Cardiac fibroblast (primary cell): ENCODE measurements around the gene SPPL3.

ENCODE experiments used
- DNase-seq, 2 donors: peaks; one replicate each; pipeline versions ENCODE4 v3.0.0 to v3.0.0-alpha.2; 2010; ENCODE audit warnings: low read depth in 2 of 2
- H3K4me3 ChIP-seq, 2 donors: replicated peaks in 1 of 2; 1 replicate in 1 of 2; 2 replicates in 1 of 2; pipeline ENCODE4 v1.5.1; 2011; ENCODE audit warnings: low read depth in 2 of 2, low read length in 2 of 2, mild to moderate bottlenecking in 2 of 2, moderate library complexity in 1 of 2
- CTCF ChIP-seq: IDR thresholded peaks from one replicate; pipeline ENCODE4 v1.5.1; 2011; ENCODE audit warnings: low read depth, mild to moderate bottlenecking, low read length, inconsistent platforms

The SPPL3 gene

GRCh38 chr12:120846721-120847120, 57.4 kb downstream of the SPPL3 start:
- TF ChIP-seq CTCF, result no peak
- H3K4me3 ChIP-seq, result no peak overlapping the region
- peak in 1 of 2 donors; percentile 46 for DNase-seq

- H3K4me3 ChIP-seq, result no peak overlapping the region
- no peak for DNase-seq
- TF ChIP-seq CTCF, result no peak
Measured at GRCh38 chr12:120845696-120846095, 58.5 kb downstream of the SPPL3 start.

DNA sequence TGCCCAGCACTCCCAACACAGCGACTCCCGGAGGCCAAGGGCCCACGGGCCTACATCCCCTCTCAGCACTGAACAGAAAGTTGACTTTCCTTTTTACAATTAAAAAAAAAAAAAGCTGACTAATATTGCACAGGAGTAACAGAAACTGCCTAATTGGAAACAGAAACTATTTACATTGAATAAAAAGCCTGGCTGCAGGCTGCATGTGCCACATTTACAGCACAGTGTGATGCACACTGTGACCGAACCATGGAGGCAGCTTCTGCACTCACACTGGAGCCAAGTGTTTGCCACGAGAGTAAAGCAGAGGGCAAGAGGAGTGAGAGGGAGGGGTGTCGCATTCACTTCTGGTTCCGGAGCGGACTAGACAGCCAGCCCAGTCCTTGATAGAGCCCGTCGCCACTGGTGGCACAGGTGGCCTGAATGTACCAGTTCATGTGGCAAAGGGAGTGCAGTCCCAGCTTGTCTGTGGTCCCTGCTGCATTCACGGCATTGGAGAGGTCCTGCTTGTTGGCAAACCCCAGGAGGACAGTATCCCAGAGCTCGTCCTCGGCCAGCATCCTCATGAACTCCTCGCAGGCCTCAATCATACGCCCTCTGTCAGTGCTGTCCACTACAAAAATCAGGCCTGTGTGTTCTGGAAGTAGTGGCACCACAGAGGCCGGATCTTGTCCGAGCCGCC, 59.2 kb downstream of the SPPL3 start:
- H3K4me3 ChIP-seq, result no peak overlapping the region
- TF ChIP-seq CTCF, result no peak
- DNase-seq, result no peak

DNA sequence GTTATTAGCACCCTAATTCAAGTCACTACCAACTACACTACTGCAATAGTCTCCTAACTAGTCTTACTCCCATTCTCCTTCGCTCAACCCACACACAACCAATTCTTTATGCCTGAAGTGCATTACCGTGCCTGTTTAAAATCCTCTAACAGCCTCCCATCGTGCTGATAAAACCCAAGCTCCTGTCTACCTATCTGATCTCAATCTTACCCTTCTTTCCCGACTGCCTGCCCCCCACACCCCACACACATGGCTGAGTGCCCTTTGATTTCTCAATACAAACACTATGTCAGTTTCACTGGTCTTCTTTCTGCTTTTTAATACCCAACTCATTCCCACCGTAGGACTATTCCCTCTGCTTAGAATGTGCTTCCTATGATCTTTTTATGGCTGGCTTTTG, 59.9 kb downstream of the SPPL3 start:
- H3K4me3 ChIP-seq, result no peak overlapping the region
- TF ChIP-seq CTCF, result no peak
- DNase-seq, result no peak

GRCh38 chr12:120843472-120843871, 60.7 kb downstream of the SPPL3 start:
- DNase-seq, result no peak
- no peak for TF ChIP-seq CTCF
- no peak overlapping the region for H3K4me3 ChIP-seq

- no peak for TF ChIP-seq CTCF
- H3K4me3 ChIP-seq, result no peak overlapping the region
- no peak for DNase-seq
Measured at GRCh38 chr12:120842595-120842994, 61.6 kb downstream of the SPPL3 start.

DNA sequence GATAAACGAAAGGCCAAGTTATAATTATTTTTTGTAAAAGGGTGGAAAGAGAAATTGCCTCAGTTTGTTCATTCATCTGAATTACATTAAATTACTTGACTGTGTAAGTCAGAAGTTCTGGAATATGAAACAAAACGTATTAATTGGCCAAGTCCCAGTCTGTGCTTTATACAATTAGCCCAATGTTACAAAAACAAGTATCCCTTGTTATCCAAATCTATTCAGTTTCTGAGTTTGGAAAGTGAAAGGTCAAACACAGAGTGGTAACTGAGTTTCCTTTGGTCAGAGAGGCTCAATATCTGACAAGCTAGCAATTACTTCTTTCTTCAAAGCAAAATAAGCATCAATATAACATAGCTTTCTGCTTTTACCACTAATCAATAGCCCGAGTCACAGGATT, 62.6 kb downstream of the SPPL3 start:
- DNase-seq, result no peak
- H3K4me3 ChIP-seq, result no peak overlapping the region
- TF ChIP-seq CTCF, result no peak
